HCT116 (cell line): ENCODE measurements around the gene TRIM61.

Source experiments
- ELF1 ChIP-seq: IDR thresholded peaks from 2 replicates; pipeline ENCODE4 v1.6.1; 2012; ENCODE audit warnings: low read depth, borderline replicate concordance
- EZH2 ChIP-seq: fragments of 200-600 bp; sonication (generic); IDR thresholded peaks from 2 replicates; pipeline ENCODE4 v1.6.1; 2017; ENCODE audit warnings: antibody characterized with exemption, mixed run types
- EZH2phosphoT487 ChIP-seq: fragments of 200-600 bp; IDR thresholded peaks from 2 replicates; pipeline ENCODE4 v1.6.1; 2018; ENCODE audit warnings: antibody characterized with exemption, borderline replicate concordance
- JUND ChIP-seq: IDR thresholded peaks from 2 replicates; pipeline ENCODE4 v1.6.1; 2012
- POLR2A ChIP-seq: IDR thresholded peaks from 2 replicates; pipeline ENCODE4 v1.7.0; 2011; ENCODE audit warnings: borderline replicate concordance; ENCODE audit not compliant: insufficient read depth, insufficient read length; ENCODE audit errors: extremely low read depth
- POLR2AphosphoS5 ChIP-seq: IDR thresholded peaks from 2 replicates; pipeline ENCODE4 v1.6.1; 2011; ENCODE audit warnings: mild to moderate bottlenecking, low read depth, low read length, moderate library complexity
- RAD21 ChIP-seq: IDR thresholded peaks from 2 replicates; pipeline ENCODE4 v1.6.1; 2012; ENCODE audit warnings: low read depth, mild to moderate bottlenecking
- TCF7L2 ChIP-seq: IDR thresholded peaks from 2 replicates; pipeline ENCODE4 v1.7.0; 2011; ENCODE audit warnings: borderline replicate concordance, inconsistent platforms; ENCODE audit not compliant: insufficient read depth, insufficient read length; ENCODE audit errors: extremely low read depth
- TF ChIP-seq, protein P1 (sequence below), 3 experiments: fragments of 200-600 bp in 1 of 3; sonication (generic) in 1 of 3; IDR thresholded peaks in 2 of 3; conservative IDR thresholded peaks in 1 of 3; 2 replicates each; pipeline ENCODE4 v1.5.1; 2012 to 2017; ENCODE audit warnings: low read depth in 2 of 3, low read length in 2 of 3, antibody characterized with exemption in 1 of 3, borderline replicate concordance in 1 of 3, control low read depth in 1 of 3, mild to moderate bottlenecking in 1 of 3, mixed read lengths in 1 of 3, mixed run types in 1 of 3, moderate library complexity in 1 of 3; ENCODE audit not compliant: insufficient read depth in 1 of 3
- TF ChIP-seq, protein P2 (sequence below): IDR thresholded peaks from 2 replicates; pipeline ENCODE4 v1.6.1; 2012; ENCODE audit warnings: low read depth
- TF ChIP-seq, protein P3 (sequence below): IDR thresholded peaks from 2 replicates; pipeline ENCODE4 v1.6.1; 2012

DNA sequence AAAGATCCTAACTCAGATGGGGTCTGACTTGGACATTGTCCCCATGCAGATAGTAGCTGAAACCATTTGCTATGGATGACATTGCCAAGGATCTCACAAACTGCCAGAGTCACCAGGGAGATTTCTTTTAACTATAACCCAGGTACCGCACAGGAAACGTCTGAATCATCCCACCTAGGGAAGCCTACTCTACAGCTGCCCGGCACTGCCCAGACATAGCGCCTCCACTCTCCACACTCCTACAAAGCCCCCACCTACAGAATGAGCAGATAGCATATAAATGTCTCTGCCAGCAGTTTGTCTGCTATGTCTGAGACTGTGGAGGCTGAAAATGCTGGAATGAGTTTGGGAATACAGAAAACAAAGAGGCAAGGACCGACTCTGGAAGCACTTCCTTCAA is 32.3 kb downstream of the TRIM61 start:
- TF ChIP-seq EZH2, result no peak
- TF ChIP-seq, protein P1, sequence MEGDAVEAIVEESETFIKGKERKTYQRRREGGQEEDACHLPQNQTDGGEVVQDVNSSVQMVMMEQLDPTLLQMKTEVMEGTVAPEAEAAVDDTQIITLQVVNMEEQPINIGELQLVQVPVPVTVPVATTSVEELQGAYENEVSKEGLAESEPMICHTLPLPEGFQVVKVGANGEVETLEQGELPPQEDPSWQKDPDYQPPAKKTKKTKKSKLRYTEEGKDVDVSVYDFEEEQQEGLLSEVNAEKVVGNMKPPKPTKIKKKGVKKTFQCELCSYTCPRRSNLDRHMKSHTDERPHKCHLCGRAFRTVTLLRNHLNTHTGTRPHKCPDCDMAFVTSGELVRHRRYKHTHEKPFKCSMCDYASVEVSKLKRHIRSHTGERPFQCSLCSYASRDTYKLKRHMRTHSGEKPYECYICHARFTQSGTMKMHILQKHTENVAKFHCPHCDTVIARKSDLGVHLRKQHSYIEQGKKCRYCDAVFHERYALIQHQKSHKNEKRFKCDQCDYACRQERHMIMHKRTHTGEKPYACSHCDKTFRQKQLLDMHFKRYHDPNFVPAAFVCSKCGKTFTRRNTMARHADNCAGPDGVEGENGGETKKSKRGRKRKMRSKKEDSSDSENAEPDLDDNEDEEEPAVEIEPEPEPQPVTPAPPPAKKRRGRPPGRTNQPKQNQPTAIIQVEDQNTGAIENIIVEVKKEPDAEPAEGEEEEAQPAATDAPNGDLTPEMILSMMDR (IDR thresholded peaks at IDR 0.05 in 2 of 3, conservative IDR thresholded peaks at IDR 0.05 in 1 of 3; ENCODE audit: borderline replicate concordance in 1 of 3, insufficient read depth in 1 of 3, low read depth in 2 of 3, low read length in 2 of 3), result no peak
- no peak for TF ChIP-seq POLR2A
- TF ChIP-seq ELF1, result no peak
- no peak for TF ChIP-seq JUND
- no peak for TF ChIP-seq POLR2AphosphoS5
- TF ChIP-seq, protein P2, sequence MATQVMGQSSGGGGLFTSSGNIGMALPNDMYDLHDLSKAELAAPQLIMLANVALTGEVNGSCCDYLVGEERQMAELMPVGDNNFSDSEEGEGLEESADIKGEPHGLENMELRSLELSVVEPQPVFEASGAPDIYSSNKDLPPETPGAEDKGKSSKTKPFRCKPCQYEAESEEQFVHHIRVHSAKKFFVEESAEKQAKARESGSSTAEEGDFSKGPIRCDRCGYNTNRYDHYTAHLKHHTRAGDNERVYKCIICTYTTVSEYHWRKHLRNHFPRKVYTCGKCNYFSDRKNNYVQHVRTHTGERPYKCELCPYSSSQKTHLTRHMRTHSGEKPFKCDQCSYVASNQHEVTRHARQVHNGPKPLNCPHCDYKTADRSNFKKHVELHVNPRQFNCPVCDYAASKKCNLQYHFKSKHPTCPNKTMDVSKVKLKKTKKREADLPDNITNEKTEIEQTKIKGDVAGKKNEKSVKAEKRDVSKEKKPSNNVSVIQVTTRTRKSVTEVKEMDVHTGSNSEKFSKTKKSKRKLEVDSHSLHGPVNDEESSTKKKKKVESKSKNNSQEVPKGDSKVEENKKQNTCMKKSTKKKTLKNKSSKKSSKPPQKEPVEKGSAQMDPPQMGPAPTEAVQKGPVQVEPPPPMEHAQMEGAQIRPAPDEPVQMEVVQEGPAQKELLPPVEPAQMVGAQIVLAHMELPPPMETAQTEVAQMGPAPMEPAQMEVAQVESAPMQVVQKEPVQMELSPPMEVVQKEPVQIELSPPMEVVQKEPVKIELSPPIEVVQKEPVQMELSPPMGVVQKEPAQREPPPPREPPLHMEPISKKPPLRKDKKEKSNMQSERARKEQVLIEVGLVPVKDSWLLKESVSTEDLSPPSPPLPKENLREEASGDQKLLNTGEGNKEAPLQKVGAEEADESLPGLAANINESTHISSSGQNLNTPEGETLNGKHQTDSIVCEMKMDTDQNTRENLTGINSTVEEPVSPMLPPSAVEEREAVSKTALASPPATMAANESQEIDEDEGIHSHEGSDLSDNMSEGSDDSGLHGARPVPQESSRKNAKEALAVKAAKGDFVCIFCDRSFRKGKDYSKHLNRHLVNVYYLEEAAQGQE, result no peak
- TF ChIP-seq, protein P3, sequence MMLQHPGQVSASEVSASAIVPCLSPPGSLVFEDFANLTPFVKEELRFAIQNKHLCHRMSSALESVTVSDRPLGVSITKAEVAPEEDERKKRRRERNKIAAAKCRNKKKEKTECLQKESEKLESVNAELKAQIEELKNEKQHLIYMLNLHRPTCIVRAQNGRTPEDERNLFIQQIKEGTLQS, result no peak
- no peak for TF ChIP-seq TCF7L2
- no peak for TF ChIP-seq EZH2phosphoT487
- TF ChIP-seq RAD21, result no peak
